ENCODE data around the gene NCAPG2. TPM values are rescaled to one million over a fixed set of nuclear protein-coding genes. Genes with fewer than 3 reads are reported as not detected.

NCAPG2 gene
- total and polyA plus RNA-seq, 2 experiments from 2014 or later, result 38.7 to 91.2 TPM

GRCh38 chr7:158602041-158602440 lies 102.6 kb downstream of the NCAPG2 start:
- TF ChIP-seq ZNF114 (CRISPR knock-in tag; IDR thresholded peaks at IDR 0.05), result no peak
- TF ChIP-seq CTCF (conservative IDR thresholded peaks at IDR 0.05; ENCODE audit: low read depth in 2 of 2), result no peak
- no peak for TF ChIP-seq ETS1 (IDR thresholded peaks at IDR 0.05)
- no peak for TF ChIP-seq NANOG (IDR thresholded peaks at IDR 0.05; ENCODE audit: borderline replicate concordance)
- no peak for TF ChIP-seq STAT1 (IDR thresholded peaks at IDR 0.05; ENCODE audit: unreplicated experiment)
- no peak for TF ChIP-seq EZH2phosphoT487 (IDR thresholded peaks at IDR 0.05; ENCODE audit: unreplicated experiment)
- TF ChIP-seq ZNF331 (CRISPR knock-in tag; IDR thresholded peaks at IDR 0.05; ENCODE audit: low read depth), result no peak
- no peak for TF ChIP-seq EZH2 (IDR thresholded peaks at IDR 0.05; ENCODE audit: low read depth, unreplicated experiment)
- TF ChIP-seq ZNF462 (CRISPR knock-in tag; IDR thresholded peaks at IDR 0.05), result no peak
- TF ChIP-seq POLR2AphosphoS5 (IDR thresholded peaks at IDR 0.05; ENCODE audit: low read depth), result no peak
- no peak for TF ChIP-seq JUNB (IDR thresholded peaks at IDR 0.05; ENCODE audit: unreplicated experiment)
- TF ChIP-seq CREB1 (CRISPR knock-in tag; IDR thresholded peaks at IDR 0.05; ENCODE audit: low read depth), result no peak
- no peaks in the 10 kb centered on the region for H3K36me3 ChIP-seq (ENCODE audit: insufficient read depth)
- Mint-ChIP-seq H3K9me3 (no peaks in the 10 kb centered on the region), H3K27me3 (ENCODE audit: insufficient read depth, low read depth, poor library complexity) (peaks cover 8% of the 10 kb centered on the region), H3K4me1 (no peaks in the 10 kb centered on the region), H3K36me3 (ENCODE audit: low read depth) (peaks cover 12% of the 10 kb centered on the region), H3K4me3 (no peak overlapping the region), H3K27ac (no peak overlapping the region)
- no peak for DNase-seq (ENCODE audit: low spot score)
- H2AFZ ChIP-seq, result no peak overlapping the region
- H3K4me3 ChIP-seq, result no peak overlapping the region
- no peaks in the 10 kb centered on the region for H3K27me3 ChIP-seq (ENCODE audit: insufficient read depth)
- no peaks in the 10 kb centered on the region for H3K9me2 ChIP-seq (ENCODE audit: insufficient read depth)
- H3F3A ChIP-seq (replicated peaks; ENCODE audit: low read depth), result no peaks in the 10 kb centered on the region
- no peaks in the 10 kb centered on the region for H3K79me2 ChIP-seq (replicated peaks; ENCODE audit: insufficient read depth)
- no peaks in the 10 kb centered on the region for H3K4me1 ChIP-seq (ENCODE audit: insufficient read depth)
- no peak overlapping the region for H3K27ac ChIP-seq (ENCODE audit: low read depth)
- ATAC-seq, result no peak
- no peak overlapping the region for H3K4me2 ChIP-seq
- H4K20me1 ChIP-seq (replicated peaks; ENCODE audit: insufficient read depth), result no peaks in the 10 kb centered on the region; the same call in 1 of the 2 replicates

Measured in GM23338 (cell line).